H1 (cell line): ENCODE data around the gene GNG12. TPM values are rescaled to one million over a fixed set of nuclear protein-coding genes. Genes with fewer than 3 reads are reported as not detected.

ENCODE experiments used
- CTCF ChIA-PET: fragments of 300-600 bp; sonication (Branson Sonifier 250); formaldehyde crosslinking; loops from one replicate; lab custom pipeline; 2021; ENCODE audit not compliant: partially characterized antibody; lab: Charles Lee
- POLR2A ChIA-PET: fragments of 300-600 bp; sonication (Branson Sonifier 250); formaldehyde crosslinking; loops from one replicate; lab custom pipeline; 2021; ENCODE audit warnings: inconsistent platforms; ENCODE audit not compliant: partially characterized antibody; lab: Charles Lee
- DNase-seq, 2 experiments: peaks; one replicate each; pipeline versions ENCODE4 v3.0.0 to v3.0.0-alpha.2; 2010 to 2022; ENCODE audit warnings: low spot score in 2 of 2, low read depth in 1 of 2, mixed read lengths in 1 of 2
- FAIRE-seq: peaks from 2 replicates; lab custom pipeline; 2011; peaks lifted over from hg19 to GRCh38; lab: Jason Lieb, UNC
- H2AFZ ChIP-seq: 2 replicates; pipeline ENCODE4 v1.8.1; 2012; ENCODE audit warnings: low read length, inconsistent platforms
- H2AK5ac ChIP-seq: 2 replicates; pipeline ENCODE4 v1.6.1; 2013; ENCODE audit warnings: low read depth, low read length
- H2BK120ac ChIP-seq: replicated peaks from 2 replicates; pipeline ENCODE3; 2013; ENCODE audit warnings: low read depth, low read length, inconsistent platforms
- H2BK12ac ChIP-seq: 2 replicates; pipeline ENCODE4 v1.6.1; 2013; ENCODE audit warnings: low read depth, low read length
- H2BK15ac ChIP-seq: 2 replicates; pipeline ENCODE4 v1.6.1; 2013; ENCODE audit warnings: low read length
- H2BK20ac ChIP-seq: 2 replicates; pipeline ENCODE4 v1.6.1; 2013; ENCODE audit warnings: low read length
- H2BK5ac ChIP-seq: 2 replicates; pipeline ENCODE4 v1.6.1; 2013; ENCODE audit warnings: low read depth, low read length
- H3K14ac ChIP-seq: 2 replicates; pipeline ENCODE4 v1.6.1; 2013; ENCODE audit warnings: inconsistent platforms; ENCODE audit not compliant: insufficient read length
- H3K18ac ChIP-seq: 2 replicates; pipeline ENCODE4 v1.6.1; 2013; ENCODE audit warnings: low read length; ENCODE audit errors: extremely low read depth
- H3K23ac ChIP-seq: 2 replicates; pipeline ENCODE4 v1.6.1; 2013; ENCODE audit warnings: inconsistent platforms; ENCODE audit not compliant: insufficient read length
- H3K23me2 ChIP-seq: 2 replicates; pipeline ENCODE4 v1.6.1; 2013; ENCODE audit warnings: low read depth, low read length
- H3K27ac ChIP-seq: 2 replicates; pipeline ENCODE4 v1.6.1; 2011; ENCODE audit warnings: low read depth, low read length, inconsistent platforms
- H3K27me3 ChIP-seq, 4 experiments: replicated peaks in 1 of 4; 1 replicate in 1 of 4; 2 replicates in 3 of 4; pipeline versions ENCODE4 v1.6.1 to v1.8.1; 2011 to 2013; ENCODE audit warnings: low read length in 3 of 4, mild to moderate bottlenecking in 3 of 4, inconsistent platforms in 2 of 4, mixed read lengths in 2 of 4, moderate library complexity in 1 of 4; ENCODE audit not compliant: control insufficient read depth in 3 of 4, insufficient read depth in 3 of 4; ENCODE audit errors: extremely low read depth in 1 of 4
- H3K36me3 ChIP-seq, 4 experiments: 2 replicates each; pipeline versions ENCODE4 v1.6.1 to v1.8.1; 2011 to 2013; ENCODE audit warnings: mild to moderate bottlenecking in 4 of 4, low read length in 3 of 4, moderate library complexity in 2 of 4, control low read depth in 1 of 4, inconsistent platforms in 1 of 4; ENCODE audit not compliant: insufficient read depth in 4 of 4, control insufficient read depth in 2 of 4
- H3K4ac ChIP-seq: replicated peaks from 2 replicates; pipeline ENCODE3; 2013; ENCODE audit warnings: low read length, low read depth, mixed read lengths, inconsistent platforms; ENCODE audit not compliant: insufficient read length
- H3K4me1 ChIP-seq, 4 experiments: replicated peaks in 1 of 4; 1 replicate in 1 of 4; 2 replicates in 3 of 4; pipeline versions ENCODE4 v1.6.1 to v1.8.1; 2011 to 2013; ENCODE audit warnings: low read length in 3 of 4, inconsistent platforms in 2 of 4, mixed read lengths in 1 of 4; ENCODE audit not compliant: insufficient read depth in 4 of 4, control insufficient read depth in 3 of 4
- H3K4me2 ChIP-seq, 2 experiments: 2 replicates each; pipeline versions ENCODE4 v1.6.1 to v1.8.1; 2011 to 2013; ENCODE audit warnings: low read depth in 2 of 2, low read length in 2 of 2, control low read depth in 1 of 2, inconsistent platforms in 1 of 2, mild to moderate bottlenecking in 1 of 2; ENCODE audit not compliant: insufficient read depth in 1 of 2
- H3K4me3 ChIP-seq, 4 experiments: fragments of 200-600, 300-600 bp in 1 of 4; sonication (generic), shearing (Covaris generic), sonication (Bioruptor Twin) in 1 of 4; 2 replicates each; pipeline versions ENCODE4 v1.5.1 to v1.8.1; 2011 to 2016; ENCODE audit warnings: low read length in 4 of 4, low read depth in 3 of 4, control low read depth in 2 of 4, inconsistent platforms in 2 of 4, mild to moderate bottlenecking in 2 of 4, mixed read lengths in 1 of 4, moderate library complexity in 1 of 4; ENCODE audit not compliant: insufficient read depth in 2 of 4; ENCODE audit errors: extremely low read depth in 1 of 4
- H3K56ac ChIP-seq: replicated peaks from 2 replicates; pipeline ENCODE3; 2013; ENCODE audit warnings: low read depth, mild to moderate bottlenecking, mixed read lengths, low read length, inconsistent platforms; ENCODE audit not compliant: insufficient read length
- H3K79me1 ChIP-seq: 2 replicates; pipeline ENCODE4 v1.6.1; 2013; ENCODE audit warnings: low read depth, low read length, control low read depth
- H3K79me2 ChIP-seq, 2 experiments: 2 replicates each; pipeline versions ENCODE4 v1.6.1 to v1.8.1; 2012 to 2013; ENCODE audit warnings: low read length in 2 of 2, mild to moderate bottlenecking in 2 of 2, inconsistent platforms in 1 of 2; ENCODE audit not compliant: insufficient read depth in 2 of 2, control insufficient read depth in 1 of 2
- H3K9ac ChIP-seq, 4 experiments: replicated peaks in 1 of 4; 1 replicate in 1 of 4; 2 replicates in 3 of 4; pipeline versions ENCODE4 v1.6.1 to v1.8.1; 2011 to 2013; ENCODE audit warnings: low read depth in 3 of 4, low read length in 3 of 4, control low read depth in 2 of 4, mild to moderate bottlenecking in 2 of 4, moderate library complexity in 2 of 4, inconsistent platforms in 1 of 4; ENCODE audit errors: extremely low read depth in 1 of 4
- H3K9me3 ChIP-seq, 2 experiments: 2 replicates each; pipeline versions ENCODE4 v1.6.1 to v1.8.1; 2012 to 2013; ENCODE audit warnings: mild to moderate bottlenecking in 2 of 2, moderate library complexity in 2 of 2, control low read depth in 1 of 2, inconsistent platforms in 1 of 2, low read depth in 1 of 2, low read length in 1 of 2, mixed read lengths in 1 of 2; ENCODE audit not compliant: insufficient read depth in 2 of 2
- H4K20me1 ChIP-seq, 2 experiments: replicated peaks in 1 of 2; 2 replicates each; pipeline versions ENCODE3 to v1.8.1; 2011 to 2013; ENCODE audit warnings: inconsistent platforms in 2 of 2, low read length in 2 of 2, mild to moderate bottlenecking in 1 of 2; ENCODE audit not compliant: insufficient read depth in 2 of 2, control insufficient read depth in 1 of 2
- H4K5ac ChIP-seq: 2 replicates; pipeline ENCODE4 v1.6.1; 2013; ENCODE audit warnings: low read length, low read depth, mixed read lengths, inconsistent platforms; ENCODE audit not compliant: insufficient read length
- H4K8ac ChIP-seq: 2 replicates; pipeline ENCODE4 v1.8.0; 2013; ENCODE audit warnings: mild to moderate bottlenecking, moderate library complexity, low read length, inconsistent platforms; ENCODE audit not compliant: insufficient read depth; ENCODE audit errors: extremely low read depth
- H4K91ac ChIP-seq: replicated peaks from 2 replicates; pipeline ENCODE3; 2013; ENCODE audit warnings: low read length, mixed read lengths, inconsistent platforms; ENCODE audit not compliant: insufficient read length
- ASH2L ChIP-seq: fragments of 200-600, 300-600 bp; sonication (generic); IDR thresholded peaks from one replicate; pipeline ENCODE4 v1.7.1; 2017; ENCODE audit warnings: low read length
- CEBPB ChIP-seq: IDR thresholded peaks from 2 replicates; pipeline ENCODE4 v1.6.1; 2012; ENCODE audit warnings: low read depth, low read length
- CHD2 ChIP-seq: IDR thresholded peaks from 2 replicates; pipeline ENCODE4 v1.6.1; 2012; ENCODE audit warnings: low read length, improper control_type of control experiment
- PHF8 ChIP-seq: fragments of 200-600 bp; sonication (generic); conservative IDR thresholded peaks from 2 replicates; pipeline ENCODE4 v1.7.1; 2012; ENCODE audit warnings: low read depth, mild to moderate bottlenecking, inconsistent platforms, low read length, moderate library complexity
- RAD21 ChIP-seq, 2 experiments: IDR thresholded peaks in 1 of 2; conservative IDR thresholded peaks in 1 of 2; 2 replicates each; pipeline ENCODE4 v1.6.1; 2011; ENCODE audit warnings: low read depth in 2 of 2, low read length in 2 of 2, improper control_type of control experiment in 1 of 2, inconsistent platforms in 1 of 2, mild to moderate bottlenecking in 1 of 2, moderate library complexity in 1 of 2
- RBBP5 ChIP-seq: IDR thresholded peaks from 2 replicates; pipeline ENCODE4 v1.7.1; 2012; ENCODE audit warnings: low read depth, mild to moderate bottlenecking, inconsistent platforms, low read length, moderate library complexity, borderline replicate concordance
- TAF1 ChIP-seq: IDR thresholded peaks from 2 replicates; pipeline ENCODE4 v1.6.1; 2011; ENCODE audit warnings: mild to moderate bottlenecking, low read depth, low read length
- TEAD4 ChIP-seq: IDR thresholded peaks from 2 replicates; pipeline ENCODE4 v1.6.1; 2012; ENCODE audit warnings: low read depth, low read length, inconsistent platforms, mixed read lengths
- WGBS, 2 experiments: shearing (Covaris generic) in 1 of 2; methylation state at CpG; one replicate each; pipeline versions ENCODE4 v1.1.6 to v1.1.7; 2013 to 2015; ENCODE audit warnings: low lambda C conversion rate in 2 of 2, mixed read lengths in 2 of 2, inconsistent platforms in 1 of 2, low coverage in 1 of 2, missing lambda C conversion rate in 1 of 2; ENCODE audit not compliant: insufficient replicate concordance in 2 of 2, insufficient coverage in 1 of 2, insufficient read length in 1 of 2; ENCODE audit errors: extremely low coverage in 1 of 2, missing lambda C conversion rate in 1 of 2; 5-methylcytosine and 5-hydroxymethylcytosine counted together
- polyA plus RNA-seq, 7 experiments: library from polyadenylated mRNA; depleted of rRNA in 3 of 7; stranded (reverse) in 5 of 7; unstranded in 2 of 7; fragments of >200 nt in 5 of 7; fragments of 200-250 nt in 2 of 7; gene quantifications; 1 replicate in 5 of 7; 2 replicates in 1 of 7; 4 replicates in 1 of 7; pipeline versions ENCODE4 v1.2.1 to v1.2.3, GENCODE V29; 2011 to 2013; ENCODE audit warnings: missing spikeins in 2 of 7, mixed read lengths in 2 of 7
- total RNA-seq: library from RNA; stranded (reverse); fragmentation: NEBNext Ultra II Directional; extraction: Animal tissue kit (Norgen Biotek cat#: 25700); gene quantifications from 2 replicates; pipeline ENCODE4 v1.2.1, GENCODE V29; 2021
- TF ChIP-seq, protein P1 (sequence below): IDR thresholded peaks from 2 replicates; pipeline ENCODE4 v1.6.1; 2012; ENCODE audit warnings: low read length, inconsistent platforms
- TF ChIP-seq, protein P2 (sequence below): IDR thresholded peaks from 2 replicates; pipeline ENCODE4 v1.6.1; 2012; ENCODE audit warnings: inconsistent platforms

The GNG12 gene
- total and polyA plus RNA-seq, 2 of the 8 experiments (the other 6 are each of a cell fraction or from before 2014, with no cell fraction given), result 11.4 to 35.8 TPM

DNA sequence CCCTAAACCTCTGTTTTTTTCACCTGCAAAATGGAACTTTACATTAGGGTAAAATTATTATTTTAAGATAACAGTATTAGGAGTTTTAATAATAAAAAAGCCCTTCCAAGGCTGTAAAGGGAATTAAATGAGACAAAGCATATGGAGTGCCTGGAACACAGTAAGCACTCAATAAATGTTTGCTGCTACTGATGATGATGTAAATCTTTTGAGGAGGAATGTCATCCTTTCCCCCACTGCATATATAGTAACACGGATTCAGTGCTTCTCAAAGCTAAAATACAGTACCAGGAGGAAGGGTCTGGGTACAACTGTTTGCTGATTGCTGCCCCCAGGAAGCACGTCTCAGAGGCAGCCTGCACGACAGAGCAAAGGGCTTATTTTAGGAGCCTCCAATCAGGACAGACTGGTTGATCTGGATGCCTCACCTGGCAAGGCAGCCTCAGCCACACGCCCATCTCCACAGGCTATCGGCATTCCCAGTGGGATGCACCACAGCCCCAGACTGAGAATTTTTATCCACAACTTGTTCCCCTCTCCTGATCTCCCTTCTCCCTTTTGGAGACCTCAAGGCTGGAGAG, 83.9 kb downstream of the GNG12 start:
- Histone ChIP-seq H2BK20ac (no peak overlapping the region), H2BK120ac (no peak overlapping the region), H4K8ac (no peak overlapping the region), H2BK15ac (no peak overlapping the region), H3K4me3 (peak overlapping the region in 2 of 4 experiments; percentile 7 to 44; a peak in 2 of 8 replicates), H2BK12ac (peak overlapping the region; percentile 52; the same call in 1 of the 2 replicates), H3K36me3 (no peaks in the 10 kb centered on the region), H4K5ac (peak overlapping the region; percentile 1), H3K27ac (peak overlapping the region; percentile 72), H2AK5ac (no peak overlapping the region), H3K4me1 (peaks cover 9 to 38% (median 33%) of the 10 kb centered on the region in 4 experiments; a peak in 6 of 7 replicates), H3K4me2 (peak overlapping the region; percentile 52 to 64), H4K20me1 (no peaks in the 10 kb centered on the region), H3K14ac (no peak overlapping the region), H3K56ac (no peak overlapping the region), H3K9me3 (no peaks in the 10 kb centered on the region), H3K4ac (no peak overlapping the region), H3K79me2 (no peaks in the 10 kb centered on the region), H3K27me3 (no peaks in the 10 kb centered on the region), H2BK5ac (peak overlapping the region; percentile 87), H2AFZ (no peak overlapping the region), H3K23ac (no peak overlapping the region), H3K18ac (peak overlapping the region; percentile 36; the same call in 1 of the 2 replicates), H3K79me1 (no peaks in the 10 kb centered on the region), H3K23me2 (no peaks in the 10 kb centered on the region), H4K91ac (peak overlapping the region; percentile 26), H3K9ac (0 out of 7 replicates have a peak overlapping the region, but pooled peaks of 1 of the 4 experiments have one; percentile 33)
- ChIA-PET POLR2A (interaction anchor here (0.9 to 2.2 kb wide), 5 partner anchors 22 to 64 kb away, joined by 3 to 11 read pairs (median 3); partner anchors contain the start of gene GADD45A), CTCF (interaction anchor here (1.0 to 8.2 kb wide), 4 partner anchors 10 to 188 kb away, joined by 3 to 54 read pairs (median 6); no protein-coding TSS in a partner anchor)
- peak; percentile 79 for FAIRE-seq
- DNase-seq, result peak; percentile 53 to 69
- 5% methylated on average over 5 of the region's 5 CpGs; no CpG with 5 or more reads in 1 of the 2 experiments for WGBS, 2 experiments
- TF ChIP-seq RAD21 (IDR thresholded peaks at IDR 0.05 in 1 of 2, conservative IDR thresholded peaks at IDR 0.05 in 1 of 2; ENCODE audit: low read depth in 2 of 2, low read length in 2 of 2) (no peak), RBBP5 (peak; percentile 65), PHF8 (no peak), TEAD4 (peak; percentile 90), ASH2L (no peak), CHD2 (0 out of 2 replicates have a peak, but pooled peaks have one; percentile 49), TAF1 (peak; percentile 42; the same call in 1 of the 2 replicates), CEBPB (no peak)
- TF ChIP-seq, protein P1, sequence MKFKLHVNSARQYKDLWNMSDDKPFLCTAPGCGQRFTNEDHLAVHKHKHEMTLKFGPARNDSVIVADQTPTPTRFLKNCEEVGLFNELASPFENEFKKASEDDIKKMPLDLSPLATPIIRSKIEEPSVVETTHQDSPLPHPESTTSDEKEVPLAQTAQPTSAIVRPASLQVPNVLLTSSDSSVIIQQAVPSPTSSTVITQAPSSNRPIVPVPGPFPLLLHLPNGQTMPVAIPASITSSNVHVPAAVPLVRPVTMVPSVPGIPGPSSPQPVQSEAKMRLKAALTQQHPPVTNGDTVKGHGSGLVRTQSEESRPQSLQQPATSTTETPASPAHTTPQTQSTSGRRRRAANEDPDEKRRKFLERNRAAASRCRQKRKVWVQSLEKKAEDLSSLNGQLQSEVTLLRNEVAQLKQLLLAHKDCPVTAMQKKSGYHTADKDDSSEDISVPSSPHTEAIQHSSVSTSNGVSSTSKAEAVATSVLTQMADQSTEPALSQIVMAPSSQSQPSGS, result no peak
- TF ChIP-seq, protein P2, sequence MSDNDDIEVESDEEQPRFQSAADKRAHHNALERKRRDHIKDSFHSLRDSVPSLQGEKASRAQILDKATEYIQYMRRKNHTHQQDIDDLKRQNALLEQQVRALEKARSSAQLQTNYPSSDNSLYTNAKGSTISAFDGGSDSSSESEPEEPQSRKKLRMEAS, result no peak; the same call in 1 of the 2 replicates
